SU-DHL-6 (cell line): ENCODE measurements around the gene SLC51B.

Source experiments
- CTCF ChIP-seq: fragments of 200-600 bp; sonication (generic); IDR thresholded peaks from one replicate; pipeline ENCODE4 v1.5.1; 2017; ENCODE audit warnings: antibody characterized with exemption, mild to moderate bottlenecking, low read length, moderate library complexity; ENCODE audit not compliant: insufficient read depth, poor library complexity, severe bottlenecking
- EZH2phosphoT487 ChIP-seq: fragments of 200-600 bp; sonication (generic), shearing (Covaris generic); conservative IDR thresholded peaks from 2 replicates; pipeline ENCODE4 v1.6.1; 2018; ENCODE audit warnings: mild to moderate bottlenecking, antibody characterized with exemption, low read length, moderate library complexity, mixed read lengths

DNA sequence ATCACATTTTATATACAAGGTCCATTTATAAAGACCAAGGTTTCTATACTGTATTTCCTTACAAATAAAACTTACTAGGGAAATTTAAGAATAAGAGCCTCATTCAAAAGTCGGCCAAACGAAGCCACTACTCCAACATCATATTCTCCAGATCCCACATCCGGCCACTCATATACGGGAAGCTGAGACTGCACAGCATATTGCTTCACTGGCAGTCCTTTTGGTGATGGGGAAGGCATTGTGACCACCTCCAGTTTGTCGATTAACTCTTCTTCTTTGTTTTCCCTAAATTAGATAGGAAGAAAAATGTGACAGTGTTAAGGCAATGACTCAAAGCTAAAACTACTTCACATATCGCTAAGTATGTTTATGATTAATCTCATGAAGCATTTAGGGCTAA lies 18.4 kb upstream of the SLC51B start:
- no peak for TF ChIP-seq CTCF
- no peak for TF ChIP-seq EZH2phosphoT487
